Hepatocyte (in vitro differentiated cells): Measurements from ENCODE around the gene KMT2D.

Experiments used
- EZH2 ChIP-seq: fragments of 200-600 bp; sonication (generic); IDR thresholded peaks from 2 replicates; pipeline ENCODE4 v1.6.1; 2016; ENCODE audit warnings: antibody characterized with exemption, mild to moderate bottlenecking, borderline replicate concordance
- EZH2phosphoT487 ChIP-seq: fragments of 200-600 bp; sonication (generic); IDR thresholded peaks from one replicate; pipeline ENCODE4 v1.6.1; 2018; ENCODE audit warnings: antibody characterized with exemption, mild to moderate bottlenecking, low read depth, moderate library complexity; ENCODE audit not compliant: unreplicated experiment, severe bottlenecking
- TF ChIP-seq, protein P1 (sequence below): fragments of 200-600 bp; sonication (generic); IDR thresholded peaks from 2 replicates; pipeline ENCODE4 v1.5.1; 2016; ENCODE audit warnings: antibody characterized with exemption, mild to moderate bottlenecking; ENCODE audit not compliant: poor library complexity

DNA sequence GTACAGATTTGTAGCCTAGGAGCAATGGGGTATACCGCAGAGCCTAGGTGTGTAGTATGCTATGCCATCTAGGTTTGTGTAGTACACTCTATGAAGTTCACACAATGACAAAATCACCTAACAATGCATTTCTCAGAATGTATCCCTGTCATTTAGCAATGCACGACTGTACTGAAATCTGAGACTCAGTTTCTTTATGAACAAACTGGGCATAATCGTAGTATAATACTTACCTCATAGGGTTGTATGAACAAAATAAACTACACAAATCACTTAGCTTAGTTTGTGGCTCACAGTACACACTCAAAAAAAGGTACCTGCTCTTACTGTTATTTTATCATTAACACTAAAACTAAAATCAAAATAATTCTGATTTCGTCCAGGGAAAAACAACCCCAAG is 35.1 kb downstream of the KMT2D start:
- TF ChIP-seq, protein P1, sequence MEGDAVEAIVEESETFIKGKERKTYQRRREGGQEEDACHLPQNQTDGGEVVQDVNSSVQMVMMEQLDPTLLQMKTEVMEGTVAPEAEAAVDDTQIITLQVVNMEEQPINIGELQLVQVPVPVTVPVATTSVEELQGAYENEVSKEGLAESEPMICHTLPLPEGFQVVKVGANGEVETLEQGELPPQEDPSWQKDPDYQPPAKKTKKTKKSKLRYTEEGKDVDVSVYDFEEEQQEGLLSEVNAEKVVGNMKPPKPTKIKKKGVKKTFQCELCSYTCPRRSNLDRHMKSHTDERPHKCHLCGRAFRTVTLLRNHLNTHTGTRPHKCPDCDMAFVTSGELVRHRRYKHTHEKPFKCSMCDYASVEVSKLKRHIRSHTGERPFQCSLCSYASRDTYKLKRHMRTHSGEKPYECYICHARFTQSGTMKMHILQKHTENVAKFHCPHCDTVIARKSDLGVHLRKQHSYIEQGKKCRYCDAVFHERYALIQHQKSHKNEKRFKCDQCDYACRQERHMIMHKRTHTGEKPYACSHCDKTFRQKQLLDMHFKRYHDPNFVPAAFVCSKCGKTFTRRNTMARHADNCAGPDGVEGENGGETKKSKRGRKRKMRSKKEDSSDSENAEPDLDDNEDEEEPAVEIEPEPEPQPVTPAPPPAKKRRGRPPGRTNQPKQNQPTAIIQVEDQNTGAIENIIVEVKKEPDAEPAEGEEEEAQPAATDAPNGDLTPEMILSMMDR: no peak
- TF ChIP-seq EZH2: no peak
- TF ChIP-seq EZH2phosphoT487: no peak
